CD4-positive, CD25-positive, alpha-beta regulatory T cell (primary cell): ENCODE data around the gene ZNG1B. TPM values are rescaled to one million over a fixed set of nuclear protein-coding genes. Genes with fewer than 3 reads are reported as not detected.
"Not testable (repeated sequence)": the region's sequence is repeated elsewhere in the genome, so short reads cannot be mapped to it uniquely, and the experiment has no call there.

ENCODE experiments used
- ATAC-seq, 2 donors: fragments of 150-1000 bp; cut with Tn5 transposase; one replicate each; pipeline ENCODE4 v1.10.0; 2021; ENCODE audit warnings: low read depth in 2 of 2, moderate number of reproducible peaks in 2 of 2, moderate library complexity in 1 of 2
- DNase-seq, 3 donors: peaks; one replicate each; pipeline versions ENCODE4 v3.0.0 to v3.0.0-alpha.2; 2012 to 2022; ENCODE audit warnings: mixed read lengths in 1 of 3
- H3K27ac ChIP-seq: one replicate; pipeline ENCODE4 v1.7.0; 2013; ENCODE audit warnings: mild to moderate bottlenecking, low read length; ENCODE audit not compliant: insufficient read depth, poor library complexity, severe bottlenecking
- H3K27me3 ChIP-seq: one replicate; pipeline ENCODE4 v1.7.0; 2013; ENCODE audit warnings: low read length; ENCODE audit not compliant: control insufficient read depth, insufficient read depth
- H3K36me3 ChIP-seq: one replicate; pipeline ENCODE4 v1.7.0; 2013; ENCODE audit warnings: mild to moderate bottlenecking, low read length, moderate library complexity; ENCODE audit not compliant: control insufficient read depth, insufficient read depth
- H3K4me1 ChIP-seq: 2 replicates; pipeline ENCODE4 v1.7.0; 2013; ENCODE audit warnings: mild to moderate bottlenecking, low read length; ENCODE audit not compliant: insufficient read depth, control insufficient read depth, poor library complexity, severe bottlenecking
- H3K4me3 ChIP-seq: one replicate; pipeline ENCODE4 v1.7.0; 2013; ENCODE audit warnings: low read depth, mild to moderate bottlenecking, low read length, moderate library complexity
- H3K9me3 ChIP-seq, 2 experiments: 1 replicate in 1 of 2; 2 replicates in 1 of 2; pipeline ENCODE4 v1.7.0; 2013; ENCODE audit warnings: low read length in 2 of 2, mild to moderate bottlenecking in 1 of 2, moderate library complexity in 1 of 2; ENCODE audit not compliant: control insufficient read depth in 2 of 2
- H3K27ac Mint-ChIP-seq, 3 donors: one replicate each; pipeline ENCODE4 v1.8.0; 2020 to 2022; ENCODE audit warnings: mild to moderate bottlenecking in 3 of 3, mixed read lengths in 3 of 3, moderate library complexity in 2 of 3
- H3K27me3 Mint-ChIP-seq: one replicate; pipeline ENCODE4 v1.8.0; 2022; ENCODE audit warnings: mild to moderate bottlenecking, mixed read lengths
- H3K36me3 Mint-ChIP-seq: one replicate; pipeline ENCODE4 v1.8.0; 2020; ENCODE audit warnings: mixed read lengths
- H3K4me1 Mint-ChIP-seq, 4 donors: one replicate each; pipeline ENCODE4 v1.8.0; 2020 to 2022; ENCODE audit warnings: mixed read lengths in 4 of 4, mild to moderate bottlenecking in 1 of 4
- H3K4me3 Mint-ChIP-seq, 4 donors: one replicate each; pipeline ENCODE4 v1.8.0; 2020 to 2022; ENCODE audit warnings: mild to moderate bottlenecking in 4 of 4, mixed read lengths in 4 of 4, moderate library complexity in 3 of 4
- H3K9me3 Mint-ChIP-seq, 7 donors: one replicate each; pipeline ENCODE4 v1.8.0; 2020 to 2022; ENCODE audit warnings: mixed read lengths in 7 of 7, mild to moderate bottlenecking in 3 of 7, moderate library complexity in 2 of 7
- polyA plus RNA-seq, 4 donors: library from polyadenylated mRNA; unstranded; fragments of 300-500 nt; fragmentation: Illumina TruSeq; gene quantifications; one replicate each; pipeline ENCODE4 v1.2.3, GENCODE V29; 2021
- total RNA-seq: library from RNA; stranded (reverse); gene quantifications from one replicate; pipeline ENCODE4 v1.2.3, GENCODE V29; 2022

The ZNG1B gene
- total and polyA plus RNA-seq, 5 donors from 2014 or later, result 22.2 to 35.5 (median 32.8) TPM

- not testable (repeated sequence) for H3K36me3 ChIP-seq, ATAC-seq, H3K27ac Mint-ChIP-seq, H3K4me3 ChIP-seq, H3K27me3 ChIP-seq, DNase-seq, H3K36me3 Mint-ChIP-seq, H3K9me3 ChIP-seq, H3K9me3 Mint-ChIP-seq, H3K27ac ChIP-seq
- peaks cover 15% of the 10 kb centered on the region for H3K4me1 ChIP-seq
- H3K4me3 Mint-ChIP-seq, result peak overlapping the region in 3 of 4 donors; percentile 71 to 86 (median 74)
- peaks cover 5 to 33% (median 5%) of the 10 kb centered on the region in 4 donors for H3K4me1 Mint-ChIP-seq
- peaks cover 18% of the 10 kb centered on the region for H3K27me3 Mint-ChIP-seq
Observed at GRCh38 chr2:113499886-113500722, 62.6 kb downstream of the ZNG1B start.

GRCh38 chr2:113500723-113501038 is 63.2 kb downstream of the ZNG1B start:
- peak in 1 of 3 donors; percentile 39 for DNase-seq
- not testable (repeated sequence) for H3K9me3 ChIP-seq, H3K27me3 ChIP-seq, H3K9me3 Mint-ChIP-seq, H3K4me3 ChIP-seq, H3K36me3 Mint-ChIP-seq, H3K27ac Mint-ChIP-seq, ATAC-seq, H3K36me3 ChIP-seq, H3K27ac ChIP-seq
- H3K27me3 Mint-ChIP-seq, result peaks cover 18% of the 10 kb centered on the region
- H3K4me1 Mint-ChIP-seq, result peaks cover 5 to 33% (median 5%) of the 10 kb centered on the region in 4 donors
- peaks cover 15% of the 10 kb centered on the region for H3K4me1 ChIP-seq
- H3K4me3 Mint-ChIP-seq, result peak overlapping the region in 3 of 4 donors; percentile 71 to 86 (median 74)

GRCh38 chr2:113502216-113503093 is 65.0 kb downstream of the ZNG1B start:
- not testable (repeated sequence) for H3K36me3 Mint-ChIP-seq, ATAC-seq, H3K9me3 ChIP-seq, H3K27ac Mint-ChIP-seq, H3K9me3 Mint-ChIP-seq, H3K27me3 ChIP-seq, DNase-seq, H3K4me3 ChIP-seq, H3K27ac ChIP-seq, H3K36me3 ChIP-seq
- Mint-ChIP-seq H3K27me3 (peaks cover 18% of the 10 kb centered on the region), H3K4me1 (peaks cover 5 to 33% (median 5%) of the 10 kb centered on the region in 4 donors), H3K4me3 (peak overlapping the region; percentile 66 to 86 (median 84))
- H3K4me1 ChIP-seq, result peaks cover 15% of the 10 kb centered on the region

GRCh38 chr2:113503094-113504042 is 65.9 kb downstream of the ZNG1B start:
- not testable (repeated sequence) for H3K36me3 ChIP-seq, H3K27ac ChIP-seq, H3K9me3 ChIP-seq, H3K4me3 ChIP-seq, H3K36me3 Mint-ChIP-seq, H3K27me3 ChIP-seq, H3K9me3 Mint-ChIP-seq, H3K27ac Mint-ChIP-seq
- peaks cover 15% of the 10 kb centered on the region for H3K4me1 ChIP-seq
- ATAC-seq (peak; percentile 48 to 60), DNase-seq (peak in 2 of 3 donors; percentile 16 to 32)
- Mint-ChIP-seq H3K4me1 (peaks cover 5 to 31% (median 5%) of the 10 kb centered on the region in 4 donors), H3K4me3 (peak overlapping the region in 3 of 4 donors; percentile 66 to 77 (median 72)), H3K27me3 (peaks cover 23% of the 10 kb centered on the region)

GRCh38 chr2:113504081-113504480 is 66.6 kb downstream of the ZNG1B start:
- not testable (repeated sequence) for H3K36me3 ChIP-seq, ATAC-seq, H3K9me3 Mint-ChIP-seq, H3K27ac Mint-ChIP-seq, H3K27ac ChIP-seq, H3K36me3 Mint-ChIP-seq, DNase-seq, H3K4me3 ChIP-seq, H3K27me3 ChIP-seq, H3K9me3 ChIP-seq
- H3K4me3 Mint-ChIP-seq, result peak overlapping the region; percentile 8 to 73 (median 70)
- H3K4me1 Mint-ChIP-seq, result peaks cover 5 to 27% (median 5%) of the 10 kb centered on the region in 4 donors
- peaks cover 15% of the 10 kb centered on the region for H3K4me1 ChIP-seq
- peaks cover 24% of the 10 kb centered on the region for H3K27me3 Mint-ChIP-seq

GRCh38 chr2:113507394-113508140 is 70.1 kb downstream of the ZNG1B start:
- H3K36me3 ChIP-seq, H3K27ac Mint-ChIP-seq, H3K9me3 ChIP-seq, H3K9me3 Mint-ChIP-seq, DNase-seq, H3K4me3 ChIP-seq, H3K36me3 Mint-ChIP-seq, H3K4me1 Mint-ChIP-seq, H3K4me3 Mint-ChIP-seq, H3K4me1 ChIP-seq, H3K27ac ChIP-seq, H3K27me3 ChIP-seq: not testable (repeated sequence)
- peak in 1 of 2 donors; percentile 26 for ATAC-seq
- peaks cover 18% of the 10 kb centered on the region for H3K27me3 Mint-ChIP-seq

- H3K9me3 ChIP-seq, H3K9me3 Mint-ChIP-seq, H3K4me1 ChIP-seq, H3K4me1 Mint-ChIP-seq, H3K27me3 ChIP-seq, DNase-seq, ATAC-seq, H3K27ac ChIP-seq, H3K4me3 Mint-ChIP-seq, H3K36me3 ChIP-seq, H3K27ac Mint-ChIP-seq, H3K4me3 ChIP-seq, H3K36me3 Mint-ChIP-seq: not testable (repeated sequence)
- peaks cover 18% of the 10 kb centered on the region for H3K27me3 Mint-ChIP-seq
Observed at GRCh38 chr2:113508187-113508586, 70.7 kb downstream of the ZNG1B start.
